ENCODE results near the gene CES2. TPM values are rescaled to one million over a fixed set of nuclear protein-coding genes. Genes with fewer than 3 reads are reported as not detected.

CES2 gene
- total and polyA plus RNA-seq, 2 of the 8 experiments (the other 6 are each of a cell fraction or from before 2014, with no cell fraction given): 8.6 to 14.7 TPM

- no peak for TF ChIP-seq ATF2 (IDR thresholded peaks at IDR 0.05; ENCODE audit: low read length)
Observed at GRCh38 chr16:66984892-66985311, 49.6 kb downstream of the CES2 start (continued).

All from H1 (cell line).